ENCODE results near the gene MACO1. TPM values are rescaled to one million over a fixed set of nuclear protein-coding genes. Genes with fewer than 3 reads are reported as not detected.
"Not testable (repeated sequence)": the region's sequence is repeated elsewhere in the genome, so short reads cannot be mapped to it uniquely, and the experiment has no call there.

The MACO1 gene
- total and polyA plus RNA-seq, 2 donors from 2014 or later, result 12.1 to 19.3 TPM

DNA sequence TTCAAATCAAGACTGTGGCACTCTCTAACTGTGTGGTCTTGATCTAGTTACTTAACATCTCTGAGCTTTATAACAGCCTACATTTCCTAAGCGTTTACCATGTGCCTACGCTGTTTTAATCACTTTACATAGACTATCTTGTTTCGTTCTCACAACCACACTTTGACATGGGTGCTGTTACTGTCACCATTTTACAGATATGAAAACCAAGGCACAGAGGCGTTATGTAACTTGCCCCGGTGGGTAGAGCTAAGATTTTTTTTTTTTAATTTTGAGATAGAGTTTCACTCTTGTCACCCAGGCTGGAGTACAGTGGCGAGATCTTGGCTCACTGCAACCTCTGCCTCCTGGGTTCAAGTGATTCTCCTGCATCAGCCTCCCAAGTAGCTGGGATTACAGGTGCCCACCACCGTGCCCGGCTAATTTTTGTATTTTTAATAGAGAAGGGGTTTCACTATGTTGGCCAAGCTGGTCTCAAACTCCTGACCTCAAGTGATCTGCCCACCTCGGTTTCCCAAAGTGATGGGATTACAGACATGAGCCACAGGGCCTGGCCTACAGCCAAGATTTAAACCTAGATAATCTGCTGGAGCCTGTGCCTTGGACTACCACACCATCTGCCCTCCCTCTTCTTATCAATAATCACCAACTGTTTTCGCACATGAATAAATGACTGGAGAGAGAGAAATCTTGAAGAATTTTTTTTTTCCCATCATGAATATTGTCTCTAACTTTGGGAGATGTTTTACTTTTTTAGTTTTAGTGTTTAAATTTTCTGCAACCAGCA is 20.9 kb upstream of the MACO1 start:
- H3K4me3 ChIP-seq (ENCODE audit: low read length in 3 of 3); H3K27me3 ChIP-seq (ENCODE audit: control insufficient read depth, insufficient read depth, low read length); H3K9ac ChIP-seq (ENCODE audit: low read length in 3 of 3); H3K9me3 ChIP-seq (ENCODE audit: control insufficient read depth in 2 of 3, insufficient read depth in 1 of 3, low read length in 3 of 3); H3K4me1 ChIP-seq (ENCODE audit: control insufficient read depth in 2 of 3, insufficient read depth in 2 of 3, low read depth in 1 of 3, low read length in 3 of 3); DNase-seq; H3K36me3 ChIP-seq (ENCODE audit: control insufficient read depth in 2 of 3, insufficient read depth in 3 of 3, low read length in 3 of 3); intact Hi-C loops (cut with DNase I); H3K27ac ChIP-seq (ENCODE audit: low read depth in 2 of 2, low read length in 2 of 2); FAIRE-seq: not testable (repeated sequence)

DNA sequence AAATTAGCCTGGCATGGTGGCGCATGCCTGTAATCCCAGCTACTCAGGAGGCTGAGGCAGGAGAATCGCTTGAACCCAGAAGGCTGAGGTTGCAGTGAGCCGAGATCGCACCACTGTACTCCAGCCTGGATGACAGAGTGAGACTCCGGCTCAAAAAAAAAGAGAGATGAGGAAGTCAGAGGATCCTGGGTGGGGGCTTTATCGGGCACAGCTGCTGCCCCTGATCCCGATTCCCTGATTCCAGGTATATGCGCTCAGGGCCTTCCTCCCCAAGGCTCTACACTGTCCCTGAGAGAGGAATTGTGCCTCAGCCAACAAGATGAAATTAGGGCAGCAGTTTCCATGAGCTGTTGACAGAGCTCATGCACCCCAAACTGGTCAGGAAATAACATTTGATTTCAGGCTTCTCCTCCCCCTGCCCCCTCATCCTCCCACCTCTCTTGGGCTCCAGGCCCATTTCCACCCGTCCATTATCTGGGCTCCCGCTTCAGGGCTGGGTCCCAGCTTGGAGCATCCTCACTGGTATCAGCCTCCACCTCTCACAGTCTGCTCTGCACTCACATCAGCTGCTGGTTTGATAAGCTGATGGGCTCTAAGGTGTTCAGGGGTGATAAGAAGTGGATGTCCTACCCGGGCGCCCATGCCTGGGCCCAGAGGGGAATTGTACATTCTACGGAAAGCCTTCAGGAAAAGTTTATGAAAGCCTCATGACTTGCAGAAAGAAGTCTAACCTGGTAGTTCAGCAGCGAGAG is 17.6 kb upstream of the MACO1 start:
- H3K9me3 ChIP-seq (ENCODE audit: control insufficient read depth in 2 of 3, insufficient read depth in 1 of 3, low read length in 3 of 3); H3K27ac ChIP-seq (ENCODE audit: low read depth in 2 of 2, low read length in 2 of 2); H3K9ac ChIP-seq (ENCODE audit: low read length in 3 of 3); FAIRE-seq; intact Hi-C loops (cut with DNase I); H3K27me3 ChIP-seq (ENCODE audit: control insufficient read depth, insufficient read depth, low read length); DNase-seq; H3K4me3 ChIP-seq (ENCODE audit: low read length in 3 of 3); H3K36me3 ChIP-seq (ENCODE audit: control insufficient read depth in 2 of 3, insufficient read depth in 3 of 3, low read length in 3 of 3); H3K4me1 ChIP-seq (ENCODE audit: control insufficient read depth in 2 of 3, insufficient read depth in 2 of 3, low read depth in 1 of 3, low read length in 3 of 3): not testable (repeated sequence)

DNA sequence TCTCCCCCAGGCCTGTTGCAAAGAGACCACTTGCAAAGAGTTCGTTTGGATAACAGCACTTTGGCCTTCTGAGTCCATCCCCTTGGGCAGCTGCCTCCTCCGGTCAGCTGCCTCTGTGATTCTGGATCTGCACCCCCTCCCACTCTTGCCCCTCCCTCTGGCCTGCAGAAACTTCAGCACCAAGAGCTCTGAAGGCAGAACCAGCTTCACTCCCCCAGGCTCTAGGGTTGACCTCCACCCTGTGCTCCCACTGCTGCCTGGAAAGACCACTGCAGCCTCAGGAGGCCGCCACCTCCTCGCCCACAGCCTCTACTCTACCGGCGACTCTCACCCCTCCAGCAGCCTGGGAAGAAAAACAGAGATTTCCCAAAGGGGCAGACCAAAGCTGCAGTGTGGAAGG is 16.5 kb upstream of the MACO1 start:
- not testable (repeated sequence) for H3K9ac ChIP-seq (ENCODE audit: low read length in 3 of 3); DNase-seq

DNA sequence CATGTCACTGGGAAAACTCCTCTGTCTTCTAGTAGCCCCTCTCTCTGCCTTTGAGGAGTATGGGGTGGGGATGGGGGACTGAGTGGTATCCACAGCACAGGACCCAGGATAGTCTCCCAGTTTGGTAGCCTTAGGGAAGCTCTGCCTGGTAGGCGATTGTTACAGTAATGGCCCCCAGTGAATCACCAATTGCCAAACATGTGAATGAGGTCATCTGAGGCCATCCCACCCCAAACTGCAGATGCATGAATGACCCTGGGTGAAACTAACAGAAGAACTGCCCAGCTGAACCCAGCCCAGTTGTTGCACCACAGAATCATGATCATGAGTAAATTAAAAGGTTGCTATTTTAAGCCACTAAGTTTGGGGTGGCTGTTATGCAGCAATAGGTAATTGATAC is 16.1 kb upstream of the MACO1 start:
- H3K4me3 ChIP-seq (ENCODE audit: low read length in 3 of 3); DNase-seq; H3K27ac ChIP-seq (ENCODE audit: low read depth in 2 of 2, low read length in 2 of 2); intact Hi-C loops (cut with DNase I); H3K9ac ChIP-seq (ENCODE audit: low read length in 3 of 3); H3K27me3 ChIP-seq (ENCODE audit: control insufficient read depth, insufficient read depth, low read length); H3K9me3 ChIP-seq (ENCODE audit: control insufficient read depth in 2 of 3, insufficient read depth in 1 of 3, low read length in 3 of 3); FAIRE-seq; H3K4me1 ChIP-seq (ENCODE audit: control insufficient read depth in 2 of 3, insufficient read depth in 2 of 3, low read depth in 1 of 3, low read length in 3 of 3); H3K36me3 ChIP-seq (ENCODE audit: control insufficient read depth in 2 of 3, insufficient read depth in 3 of 3, low read length in 3 of 3): not testable (repeated sequence)

More for the DNA sequence above, 16.5 kb upstream of the MACO1 start:
- FAIRE-seq; H3K27me3 ChIP-seq (ENCODE audit: control insufficient read depth, insufficient read depth, low read length); H3K4me1 ChIP-seq (ENCODE audit: control insufficient read depth in 2 of 3, insufficient read depth in 2 of 3, low read depth in 1 of 3, low read length in 3 of 3); intact Hi-C loops (cut with DNase I); H3K27ac ChIP-seq (ENCODE audit: low read depth in 2 of 2, low read length in 2 of 2); H3K4me3 ChIP-seq (ENCODE audit: low read length in 3 of 3); H3K9me3 ChIP-seq (ENCODE audit: control insufficient read depth in 2 of 3, insufficient read depth in 1 of 3, low read length in 3 of 3); H3K36me3 ChIP-seq (ENCODE audit: control insufficient read depth in 2 of 3, insufficient read depth in 3 of 3, low read length in 3 of 3): not testable (repeated sequence)

DNA sequence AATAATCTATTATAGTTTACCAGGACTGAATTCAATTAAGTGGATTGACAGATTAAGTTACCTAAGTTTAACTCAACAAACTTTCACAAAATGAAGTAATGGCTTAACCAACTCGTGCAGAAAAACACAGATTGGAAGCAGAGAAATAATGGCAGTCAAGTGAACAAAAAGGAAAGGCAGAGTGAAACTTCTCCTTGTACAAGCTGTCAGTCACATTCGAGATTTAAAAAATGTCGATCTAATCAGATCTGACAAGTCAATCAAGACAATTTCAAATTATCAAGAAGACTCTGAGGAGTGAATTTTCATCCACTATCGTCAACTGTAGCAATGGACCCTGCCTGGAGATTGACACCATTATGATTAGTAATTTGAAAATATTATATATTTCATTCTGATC is 13.4 kb upstream of the MACO1 start:
- H3K4me1 ChIP-seq (ENCODE audit: control insufficient read depth in 2 of 3, insufficient read depth in 2 of 3, low read depth in 1 of 3, low read length in 3 of 3); H3K4me3 ChIP-seq (ENCODE audit: low read length in 3 of 3); H3K27me3 ChIP-seq (ENCODE audit: control insufficient read depth, insufficient read depth, low read length); intact Hi-C loops (cut with DNase I); H3K36me3 ChIP-seq (ENCODE audit: control insufficient read depth in 2 of 3, insufficient read depth in 3 of 3, low read length in 3 of 3); H3K9me3 ChIP-seq (ENCODE audit: control insufficient read depth in 2 of 3, insufficient read depth in 1 of 3, low read length in 3 of 3); H3K9ac ChIP-seq (ENCODE audit: low read length in 3 of 3); FAIRE-seq; DNase-seq; H3K27ac ChIP-seq (ENCODE audit: low read depth in 2 of 2, low read length in 2 of 2): not testable (repeated sequence)

DNA sequence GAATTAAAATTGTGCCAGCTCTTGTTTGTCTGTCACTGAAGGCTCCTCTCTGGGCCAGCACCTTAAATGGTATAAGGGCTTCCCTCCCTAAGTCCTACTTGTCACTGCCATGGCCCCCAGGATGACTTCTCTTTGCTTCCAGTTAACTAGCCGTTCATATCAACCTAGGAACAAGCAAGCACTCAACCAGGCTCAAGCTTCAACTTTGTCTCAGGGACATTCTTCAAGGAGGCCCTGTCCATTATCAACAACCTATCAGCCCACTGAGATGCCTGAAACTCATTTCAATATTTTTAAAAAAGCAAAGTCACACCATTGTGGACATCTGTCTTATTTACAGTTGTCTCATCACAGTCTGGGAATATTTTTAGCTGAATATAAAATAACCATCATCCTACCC is 11.4 kb upstream of the MACO1 start:
- intact Hi-C loops (cut with DNase I); FAIRE-seq: not testable (repeated sequence)

DNA sequence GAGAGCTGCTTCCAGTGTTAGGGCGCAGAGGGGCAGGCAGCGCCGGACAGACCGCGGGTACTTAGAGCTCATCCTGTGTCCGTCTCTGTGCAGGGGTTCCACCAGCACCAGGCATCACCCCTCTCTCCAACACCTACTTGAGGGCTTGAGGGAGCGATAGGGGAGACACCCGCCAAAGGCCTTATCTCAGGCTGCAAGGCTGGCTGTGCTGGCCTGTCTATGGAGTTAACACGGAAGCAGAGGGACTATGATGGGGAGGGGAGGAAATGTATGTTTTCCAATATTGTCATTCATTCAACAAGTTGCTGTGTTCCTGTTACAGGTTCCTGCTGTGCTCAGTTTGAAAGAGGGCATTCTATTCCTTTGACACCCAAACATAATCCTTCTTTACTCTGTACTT is 10.0 kb upstream of the MACO1 start, which contains the start of gene RHCE:
Gene RHCE (minus strand): TSS at position 111 of the 400 bp plus-strand sequence. CDS start 39 bp downstream, at position 72.
- H3K4me1 ChIP-seq (ENCODE audit: control insufficient read depth in 2 of 3, insufficient read depth in 2 of 3, low read depth in 1 of 3, low read length in 3 of 3); H3K27me3 ChIP-seq (ENCODE audit: control insufficient read depth, insufficient read depth, low read length); intact Hi-C loops (cut with DNase I); H3K36me3 ChIP-seq (ENCODE audit: control insufficient read depth in 2 of 3, insufficient read depth in 3 of 3, low read length in 3 of 3); H3K4me3 ChIP-seq (ENCODE audit: low read length in 3 of 3); H3K27ac ChIP-seq (ENCODE audit: low read depth in 2 of 2, low read length in 2 of 2); DNase-seq; H3K9me3 ChIP-seq (ENCODE audit: control insufficient read depth in 2 of 3, insufficient read depth in 1 of 3, low read length in 3 of 3); FAIRE-seq; H3K9ac ChIP-seq (ENCODE audit: low read length in 3 of 3): not testable (repeated sequence)

More for the DNA sequence above, 11.4 kb upstream of the MACO1 start:
- not testable (repeated sequence) for DNase-seq; H3K9me3 ChIP-seq (ENCODE audit: control insufficient read depth in 2 of 3, insufficient read depth in 1 of 3, low read length in 3 of 3); H3K4me3 ChIP-seq (ENCODE audit: low read length in 3 of 3); H3K27ac ChIP-seq (ENCODE audit: low read depth in 2 of 2, low read length in 2 of 2); H3K9ac ChIP-seq (ENCODE audit: low read length in 3 of 3); H3K27me3 ChIP-seq (ENCODE audit: control insufficient read depth, insufficient read depth, low read length); H3K4me1 ChIP-seq (ENCODE audit: control insufficient read depth in 2 of 3, insufficient read depth in 2 of 3, low read depth in 1 of 3, low read length in 3 of 3); H3K36me3 ChIP-seq (ENCODE audit: control insufficient read depth in 2 of 3, insufficient read depth in 3 of 3, low read length in 3 of 3)

DNA sequence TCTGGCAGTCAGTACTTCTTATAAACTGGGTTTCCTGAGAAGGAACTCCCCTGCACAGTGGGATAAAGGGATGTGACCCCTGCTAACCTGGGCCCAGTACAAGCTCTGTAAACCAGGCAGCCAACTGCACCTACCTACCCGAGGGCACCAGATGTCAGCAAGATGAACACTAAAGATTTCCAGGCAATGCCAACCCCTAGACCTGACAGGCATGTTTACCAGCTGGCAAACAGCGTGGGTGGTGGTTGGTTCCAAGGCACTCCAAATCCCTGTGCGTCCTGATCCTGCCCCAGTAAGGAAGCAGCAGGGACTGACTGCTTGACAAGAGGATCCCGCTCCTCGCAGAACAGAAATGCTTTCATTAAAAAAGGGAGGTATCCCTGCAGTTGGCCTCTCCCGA is 7.5 kb upstream of the MACO1 start:
- H3K36me3 ChIP-seq (ENCODE audit: control insufficient read depth in 2 of 3, insufficient read depth in 3 of 3, low read length in 3 of 3); FAIRE-seq; H3K4me1 ChIP-seq (ENCODE audit: control insufficient read depth in 2 of 3, insufficient read depth in 2 of 3, low read depth in 1 of 3, low read length in 3 of 3); H3K9me3 ChIP-seq (ENCODE audit: control insufficient read depth in 2 of 3, insufficient read depth in 1 of 3, low read length in 3 of 3); DNase-seq; H3K9ac ChIP-seq (ENCODE audit: low read length in 3 of 3); H3K4me3 ChIP-seq (ENCODE audit: low read length in 3 of 3); H3K27me3 ChIP-seq (ENCODE audit: control insufficient read depth, insufficient read depth, low read length); intact Hi-C loops (cut with DNase I); H3K27ac ChIP-seq (ENCODE audit: low read depth in 2 of 2, low read length in 2 of 2): not testable (repeated sequence)
